ENCODE results near the gene LRPAP1.
"Not testable (repeated sequence)": the region's sequence is repeated elsewhere in the genome, so short reads cannot be mapped to it uniquely, and the experiment has no call there.

LRPAP1 gene, protein sequence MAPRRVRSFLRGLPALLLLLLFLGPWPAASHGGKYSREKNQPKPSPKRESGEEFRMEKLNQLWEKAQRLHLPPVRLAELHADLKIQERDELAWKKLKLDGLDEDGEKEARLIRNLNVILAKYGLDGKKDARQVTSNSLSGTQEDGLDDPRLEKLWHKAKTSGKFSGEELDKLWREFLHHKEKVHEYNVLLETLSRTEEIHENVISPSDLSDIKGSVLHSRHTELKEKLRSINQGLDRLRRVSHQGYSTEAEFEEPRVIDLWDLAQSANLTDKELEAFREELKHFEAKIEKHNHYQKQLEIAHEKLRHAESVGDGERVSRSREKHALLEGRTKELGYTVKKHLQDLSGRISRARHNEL
- 103 to 121 (median 110) reads per million in 3 donors for total RNA-seq

DNA sequence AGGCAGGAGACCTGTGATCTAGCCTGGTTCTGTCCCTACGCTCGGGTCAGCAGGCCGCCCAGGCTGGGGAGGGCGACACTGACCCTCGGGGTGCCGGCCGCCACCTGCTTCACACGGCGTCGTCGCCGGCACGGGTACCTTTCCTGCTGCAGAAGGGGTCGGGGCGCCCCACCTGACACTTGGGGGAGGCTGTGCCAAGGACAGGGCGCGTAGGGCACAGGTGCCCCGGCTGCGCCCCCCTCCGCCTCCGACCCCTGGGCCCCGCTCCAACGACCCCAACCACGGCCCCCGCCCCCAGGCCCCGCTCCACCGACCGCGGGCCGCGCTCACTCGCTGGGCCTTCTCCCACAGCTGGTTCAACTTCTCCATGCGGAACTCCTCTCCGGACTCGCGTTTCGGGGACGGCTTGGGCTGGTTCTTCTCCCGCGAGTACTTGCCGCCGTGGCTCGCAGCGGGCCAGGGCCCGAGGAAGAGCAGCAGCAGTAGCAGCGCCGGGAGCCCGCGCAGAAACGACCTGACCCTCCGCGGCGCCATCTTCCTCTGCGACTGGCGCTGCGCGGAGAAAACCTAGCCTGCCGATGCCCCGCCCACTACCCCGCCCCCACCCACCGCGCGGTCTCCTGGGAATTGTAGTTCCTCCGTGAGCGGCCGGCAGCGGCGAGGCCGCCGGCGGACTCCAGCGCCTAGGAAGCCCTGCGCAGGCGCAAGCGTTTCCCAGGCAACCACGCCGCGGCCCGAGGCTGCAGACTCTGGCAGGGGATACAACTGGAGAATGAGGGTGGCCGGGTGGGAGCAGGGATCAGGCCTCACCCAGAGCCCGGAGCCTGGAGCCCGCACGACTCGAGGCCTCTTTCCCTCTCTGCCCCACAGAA lies at the start of gene LRPAP1:
Gene LRPAP1, minus strand, starts transcription at position 544 of the 872 bp plus-strand sequence. Its CDS starts 10 bp downstream, at position 534.
- Histone ChIP-seq H3K4me3 (ENCODE audit: insufficient read depth, low read depth, low read length, poor library complexity, severe bottlenecking) (peak within 1 kb of the TSS; percentile 97), H3K27ac (ENCODE audit: insufficient read depth, low read length, poor library complexity, severe bottlenecking) (peak within 1 kb of the TSS; percentile 73), H3K4me1 (ENCODE audit: control insufficient read depth, insufficient read depth, low read length, poor library complexity, severe bottlenecking) (peaks cover 19% of the 10 kb centered on the region), H3K9me3 (ENCODE audit: control insufficient read depth, low read length) (no peaks in the 10 kb centered on the region), H3K27me3 (replicated peaks; ENCODE audit: control insufficient read depth, insufficient read depth, low read length, poor library complexity, severe bottlenecking) (no peaks in the 10 kb centered on the region), H3K36me3 (ENCODE audit: control insufficient read depth, insufficient read depth, low read length) (peaks cover 7% of the 10 kb centered on the region)
- DNase-seq, result peak; percentile 74 to 84 (median 76)

DNA sequence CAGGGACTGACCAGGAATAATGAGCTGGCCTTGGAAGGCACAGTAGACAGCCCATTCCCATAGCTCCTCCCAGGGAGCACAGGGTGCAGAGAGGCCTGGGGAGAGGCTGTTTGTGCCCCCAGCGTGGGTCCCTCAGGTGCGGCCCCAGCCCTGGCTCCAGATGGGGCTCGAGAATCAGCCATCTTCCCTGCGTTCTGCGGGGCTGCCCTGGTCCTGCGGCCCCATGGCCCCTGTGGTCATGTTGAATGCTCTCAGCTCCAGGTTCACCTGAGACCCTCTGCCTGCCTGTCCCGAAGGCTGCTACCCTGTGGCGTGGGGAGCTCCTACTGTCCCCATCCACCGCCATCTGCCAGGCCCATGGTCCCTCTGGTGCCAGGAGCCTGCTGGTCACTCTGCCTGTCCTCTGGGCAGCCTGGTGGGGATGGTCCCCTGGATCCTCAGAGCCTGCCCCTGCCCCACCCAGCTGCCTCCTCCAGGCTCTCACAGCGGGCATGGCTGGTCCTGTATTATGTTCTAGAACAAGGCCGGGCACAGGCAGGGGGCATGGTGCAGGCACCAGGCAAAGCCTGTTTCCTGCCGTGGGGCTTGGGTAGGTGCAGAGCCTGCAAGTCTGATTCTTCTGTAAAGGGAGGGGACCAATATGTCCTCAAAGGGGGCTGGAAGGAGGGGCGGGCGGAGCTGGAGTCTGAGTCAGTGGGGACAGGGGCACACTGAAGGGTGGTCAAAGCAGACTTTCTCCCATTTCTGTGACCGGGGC lies 49.3 kb upstream of the LRPAP1 start:
- H3K36me3 ChIP-seq (ENCODE audit: control insufficient read depth, insufficient read depth, low read length); H3K9me3 ChIP-seq (ENCODE audit: control insufficient read depth, low read length); DNase-seq; H3K4me3 ChIP-seq (ENCODE audit: insufficient read depth, low read depth, low read length, poor library complexity, severe bottlenecking); H3K27ac ChIP-seq (ENCODE audit: insufficient read depth, low read length, poor library complexity, severe bottlenecking); H3K27me3 ChIP-seq (replicated peaks; ENCODE audit: control insufficient read depth, insufficient read depth, low read length, poor library complexity, severe bottlenecking); H3K4me1 ChIP-seq (ENCODE audit: control insufficient read depth, insufficient read depth, low read length, poor library complexity, severe bottlenecking): not testable (repeated sequence)

DNA sequence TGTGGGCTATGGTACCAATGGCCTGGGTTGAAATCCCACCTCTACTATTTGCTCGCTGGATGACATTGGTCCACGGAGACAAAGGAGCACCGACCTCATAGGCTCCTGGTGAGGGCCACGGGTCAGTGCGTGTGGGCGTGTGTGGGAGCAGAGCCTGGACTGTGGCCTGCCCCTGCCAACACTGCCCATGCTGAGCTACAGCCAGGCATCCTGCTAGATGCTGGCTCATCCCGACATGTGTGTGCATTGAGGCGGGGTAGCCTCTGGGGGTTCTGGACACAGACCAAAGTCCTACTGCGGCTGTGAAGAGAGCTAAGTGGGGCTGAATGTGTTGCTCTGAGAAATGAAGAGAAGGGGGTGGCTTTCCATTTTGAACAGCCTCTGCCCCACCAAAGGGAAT lies 48.6 kb upstream of the LRPAP1 start:
- H3K9me3 ChIP-seq (ENCODE audit: control insufficient read depth, low read length); DNase-seq; H3K4me3 ChIP-seq (ENCODE audit: insufficient read depth, low read depth, low read length, poor library complexity, severe bottlenecking); H3K27ac ChIP-seq (ENCODE audit: insufficient read depth, low read length, poor library complexity, severe bottlenecking); H3K36me3 ChIP-seq (ENCODE audit: control insufficient read depth, insufficient read depth, low read length); H3K27me3 ChIP-seq (replicated peaks; ENCODE audit: control insufficient read depth, insufficient read depth, low read length, poor library complexity, severe bottlenecking); H3K4me1 ChIP-seq (ENCODE audit: control insufficient read depth, insufficient read depth, low read length, poor library complexity, severe bottlenecking): not testable (repeated sequence)

DNA sequence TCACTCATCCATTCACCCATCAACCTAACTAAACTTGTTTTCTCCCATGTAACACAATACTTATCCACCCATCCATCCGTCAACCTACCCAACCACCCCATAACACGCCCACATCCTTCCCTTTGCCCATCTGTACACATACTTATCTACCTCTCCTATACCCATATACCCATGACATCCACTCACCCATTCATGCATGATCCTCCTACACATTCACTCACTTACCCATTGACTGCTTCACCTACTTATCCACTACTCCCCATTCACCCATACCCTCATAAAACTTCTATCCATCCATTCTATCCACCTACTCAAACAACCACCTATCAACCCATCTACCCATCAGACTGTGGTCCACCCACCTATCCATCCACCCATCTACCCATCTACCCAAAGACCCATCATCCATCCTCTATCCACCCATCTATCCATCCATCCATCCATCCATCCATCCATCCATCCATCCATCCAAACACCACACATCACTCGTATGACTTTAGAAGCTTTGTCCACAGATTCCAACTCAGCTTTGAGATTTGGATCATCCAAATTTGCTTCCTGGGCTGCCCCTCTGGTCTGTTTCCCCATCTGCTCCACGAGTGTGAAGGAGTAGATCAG lies 46.4 kb upstream of the LRPAP1 start:
- not testable (repeated sequence) for H3K27me3 ChIP-seq (replicated peaks; ENCODE audit: control insufficient read depth, insufficient read depth, low read length, poor library complexity, severe bottlenecking); H3K4me1 ChIP-seq (ENCODE audit: control insufficient read depth, insufficient read depth, low read length, poor library complexity, severe bottlenecking); H3K9me3 ChIP-seq (ENCODE audit: control insufficient read depth, low read length); H3K36me3 ChIP-seq (ENCODE audit: control insufficient read depth, insufficient read depth, low read length); DNase-seq; H3K4me3 ChIP-seq (ENCODE audit: insufficient read depth, low read depth, low read length, poor library complexity, severe bottlenecking); H3K27ac ChIP-seq (ENCODE audit: insufficient read depth, low read length, poor library complexity, severe bottlenecking)

DNA sequence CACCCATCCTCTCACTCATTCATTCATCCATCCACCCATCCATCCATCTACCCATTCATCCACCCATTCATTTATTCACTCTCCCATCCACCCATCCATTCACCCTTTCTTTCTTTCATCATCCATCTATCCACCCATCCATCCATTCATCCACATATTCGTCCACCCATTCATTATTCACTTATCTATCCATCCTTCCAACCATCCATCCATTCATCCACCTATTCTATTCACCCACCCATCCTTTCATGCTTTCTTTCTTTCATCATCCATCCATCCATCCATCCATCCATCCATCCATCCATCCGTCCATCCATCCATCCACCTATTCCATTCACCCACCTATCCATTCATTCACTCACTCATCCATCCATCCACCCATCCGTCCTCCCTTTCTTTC lies 45.8 kb upstream of the LRPAP1 start:
- H3K27ac ChIP-seq (ENCODE audit: insufficient read depth, low read length, poor library complexity, severe bottlenecking); H3K4me1 ChIP-seq (ENCODE audit: control insufficient read depth, insufficient read depth, low read length, poor library complexity, severe bottlenecking); H3K4me3 ChIP-seq (ENCODE audit: insufficient read depth, low read depth, low read length, poor library complexity, severe bottlenecking); H3K9me3 ChIP-seq (ENCODE audit: control insufficient read depth, low read length); DNase-seq; H3K27me3 ChIP-seq (replicated peaks; ENCODE audit: control insufficient read depth, insufficient read depth, low read length, poor library complexity, severe bottlenecking); H3K36me3 ChIP-seq (ENCODE audit: control insufficient read depth, insufficient read depth, low read length): not testable (repeated sequence)

DNA sequence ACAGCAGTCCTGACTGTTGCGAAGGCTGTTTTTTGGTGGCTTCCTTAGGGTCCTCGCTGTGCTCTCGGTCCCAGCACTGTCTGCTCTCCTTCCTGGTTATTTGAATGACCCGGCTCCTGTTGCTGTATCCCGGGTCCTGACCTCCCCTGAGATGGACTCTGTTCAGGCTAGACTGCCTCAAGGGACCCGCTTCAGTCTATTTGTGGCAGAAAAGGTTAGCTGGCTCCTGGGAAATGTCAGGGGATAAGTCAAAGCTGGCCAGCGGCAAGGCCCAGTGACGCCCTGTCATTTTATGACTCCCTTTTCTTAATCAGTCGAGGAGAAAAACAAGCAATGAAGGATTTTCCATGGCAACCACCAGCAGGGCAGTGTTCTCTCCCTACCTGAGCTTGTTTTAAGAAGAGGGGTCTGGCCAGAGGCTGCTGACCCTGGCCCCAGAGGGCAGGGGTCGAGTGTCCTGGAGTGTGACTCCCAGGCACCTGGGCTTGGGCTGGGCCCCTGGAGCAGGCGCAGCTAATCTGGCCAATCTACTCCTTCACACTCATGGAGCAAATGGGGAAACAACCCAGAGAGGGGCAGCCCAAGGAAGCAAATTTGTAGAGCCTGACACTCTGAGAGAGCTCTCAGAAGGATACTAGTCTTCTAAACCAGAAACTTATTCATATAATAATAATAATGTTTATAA lies 45.1 kb upstream of the LRPAP1 start:
- H3K9me3 ChIP-seq (ENCODE audit: control insufficient read depth, low read length); H3K36me3 ChIP-seq (ENCODE audit: control insufficient read depth, insufficient read depth, low read length); DNase-seq; H3K27ac ChIP-seq (ENCODE audit: insufficient read depth, low read length, poor library complexity, severe bottlenecking); H3K4me3 ChIP-seq (ENCODE audit: insufficient read depth, low read depth, low read length, poor library complexity, severe bottlenecking); H3K4me1 ChIP-seq (ENCODE audit: control insufficient read depth, insufficient read depth, low read length, poor library complexity, severe bottlenecking); H3K27me3 ChIP-seq (replicated peaks; ENCODE audit: control insufficient read depth, insufficient read depth, low read length, poor library complexity, severe bottlenecking): not testable (repeated sequence)

DNA sequence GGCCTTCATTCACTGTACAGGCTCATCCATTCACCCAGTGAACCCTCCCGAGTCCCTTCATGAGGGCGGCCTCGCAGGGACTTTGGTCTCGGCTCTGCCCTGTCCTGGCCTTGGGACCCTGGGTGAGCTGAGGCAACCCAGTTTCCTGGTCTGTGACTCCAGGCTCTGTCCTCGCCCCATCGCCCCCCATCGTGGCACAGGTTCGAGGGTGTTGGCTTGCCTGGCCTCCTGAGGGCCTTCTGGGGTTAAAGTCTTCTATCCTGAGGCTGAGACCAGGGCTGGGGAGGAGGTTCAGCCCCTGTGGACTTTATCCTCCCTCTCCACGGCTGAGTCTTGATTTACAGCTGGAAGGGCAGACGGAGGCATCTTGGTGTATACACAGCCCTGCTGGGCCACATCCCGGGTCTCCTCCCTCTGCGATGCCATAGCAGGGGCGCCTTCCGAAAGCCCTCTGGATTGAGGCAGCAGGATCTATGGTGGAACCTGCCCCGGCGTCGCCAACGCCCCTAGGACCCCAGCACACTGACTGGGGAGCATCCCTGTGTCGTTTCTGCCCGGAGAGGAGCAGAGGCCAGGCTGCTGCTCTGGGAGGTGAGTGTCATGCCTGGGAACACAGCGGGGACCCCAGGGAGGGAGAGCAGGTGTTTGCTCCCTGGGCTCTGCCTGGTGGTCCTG lies 44.4 kb upstream of the LRPAP1 start:
- not testable (repeated sequence) for H3K4me1 ChIP-seq (ENCODE audit: control insufficient read depth, insufficient read depth, low read length, poor library complexity, severe bottlenecking); H3K27ac ChIP-seq (ENCODE audit: insufficient read depth, low read length, poor library complexity, severe bottlenecking); H3K36me3 ChIP-seq (ENCODE audit: control insufficient read depth, insufficient read depth, low read length); H3K9me3 ChIP-seq (ENCODE audit: control insufficient read depth, low read length); H3K4me3 ChIP-seq (ENCODE audit: insufficient read depth, low read depth, low read length, poor library complexity, severe bottlenecking); DNase-seq; H3K27me3 ChIP-seq (replicated peaks; ENCODE audit: control insufficient read depth, insufficient read depth, low read length, poor library complexity, severe bottlenecking)

DNA sequence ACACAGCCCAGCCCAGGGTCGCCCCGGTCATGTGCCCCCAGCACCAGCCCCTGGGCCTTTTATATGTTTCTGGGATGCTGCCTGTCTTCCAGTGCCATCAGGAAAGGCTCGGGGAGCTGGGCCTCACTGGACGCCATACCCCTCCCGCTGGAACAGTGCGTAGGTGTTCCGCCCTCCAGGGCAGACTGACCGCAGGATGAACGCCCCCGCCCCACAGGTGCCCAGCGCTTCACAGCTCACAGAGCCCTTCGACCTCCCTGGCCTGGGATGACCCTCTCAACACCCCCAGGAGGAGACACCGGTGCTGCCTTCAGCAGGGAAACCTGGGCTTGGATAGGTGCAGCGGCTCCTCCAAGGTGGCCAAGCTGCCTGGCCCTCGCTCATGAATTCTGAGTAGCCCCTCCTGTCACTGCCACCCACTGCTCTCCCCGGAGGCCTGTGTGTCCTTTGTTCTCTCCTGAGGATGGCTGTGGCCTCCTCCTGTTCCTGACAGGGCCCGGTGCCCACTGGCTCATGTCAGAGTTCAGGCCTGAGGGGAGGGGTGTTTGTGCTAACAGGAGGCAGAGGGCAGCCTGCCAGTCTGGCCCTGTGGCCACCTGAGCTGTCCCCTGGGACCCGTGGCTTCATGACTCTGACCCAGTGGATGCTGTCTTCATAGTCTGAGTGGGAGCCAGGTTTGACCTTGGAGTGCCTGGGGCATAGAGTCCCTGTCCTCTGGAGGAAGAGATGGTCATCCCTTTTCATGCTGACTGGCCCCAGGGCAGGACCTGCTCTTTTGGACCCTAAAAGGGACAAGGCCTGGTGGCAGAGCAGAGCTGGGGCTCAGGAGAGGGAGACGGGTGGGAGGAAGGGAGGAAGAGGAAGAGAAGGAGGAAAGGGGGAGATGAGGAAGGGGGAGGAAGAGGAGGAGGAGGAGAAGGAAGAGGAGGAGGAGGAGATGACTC lies 43.5 kb upstream of the LRPAP1 start:
- not testable (repeated sequence) for DNase-seq; H3K27ac ChIP-seq (ENCODE audit: insufficient read depth, low read length, poor library complexity, severe bottlenecking); H3K4me3 ChIP-seq (ENCODE audit: insufficient read depth, low read depth, low read length, poor library complexity, severe bottlenecking); H3K27me3 ChIP-seq (replicated peaks; ENCODE audit: control insufficient read depth, insufficient read depth, low read length, poor library complexity, severe bottlenecking); H3K9me3 ChIP-seq (ENCODE audit: control insufficient read depth, low read length); H3K4me1 ChIP-seq (ENCODE audit: control insufficient read depth, insufficient read depth, low read length, poor library complexity, severe bottlenecking); H3K36me3 ChIP-seq (ENCODE audit: control insufficient read depth, insufficient read depth, low read length)

All from effector memory CD4-positive, alpha-beta T cell (primary cell).